ENCODE measurements around the gene COL15A1.

COL15A1 gene

GRCh38 chr9:98902925-98903324, 40.8 kb upstream of the COL15A1 start:
- H3K4me2 ChIP-seq (ENCODE audit: low read length): no peak overlapping the region
- no peaks in the 10 kb centered on the region for H3K4me1 ChIP-seq (ENCODE audit: control insufficient read depth, low read length)
- no peaks in the 10 kb centered on the region for H3K79me2 ChIP-seq (ENCODE audit: control insufficient read depth, low read length)
- H3K9me2 ChIP-seq (replicated peaks; ENCODE audit: control insufficient read depth, low read length): no peaks in the 10 kb centered on the region
- H3K27me3 ChIP-seq (ENCODE audit: control insufficient read depth, low read length): peaks cover 2% of the 10 kb centered on the region; the same call in 1 of the 2 replicates
- H3F3A ChIP-seq (ENCODE audit: control insufficient read depth, insufficient read depth): no peaks in the 10 kb centered on the region
- H3K36me3 ChIP-seq (ENCODE audit: control insufficient read depth, low read length): no peaks in the 10 kb centered on the region
- H4K20me1 ChIP-seq (ENCODE audit: control insufficient read depth, insufficient read depth, low read depth, low read length): no peaks in the 10 kb centered on the region
- TF ChIP-seq, protein P1, sequence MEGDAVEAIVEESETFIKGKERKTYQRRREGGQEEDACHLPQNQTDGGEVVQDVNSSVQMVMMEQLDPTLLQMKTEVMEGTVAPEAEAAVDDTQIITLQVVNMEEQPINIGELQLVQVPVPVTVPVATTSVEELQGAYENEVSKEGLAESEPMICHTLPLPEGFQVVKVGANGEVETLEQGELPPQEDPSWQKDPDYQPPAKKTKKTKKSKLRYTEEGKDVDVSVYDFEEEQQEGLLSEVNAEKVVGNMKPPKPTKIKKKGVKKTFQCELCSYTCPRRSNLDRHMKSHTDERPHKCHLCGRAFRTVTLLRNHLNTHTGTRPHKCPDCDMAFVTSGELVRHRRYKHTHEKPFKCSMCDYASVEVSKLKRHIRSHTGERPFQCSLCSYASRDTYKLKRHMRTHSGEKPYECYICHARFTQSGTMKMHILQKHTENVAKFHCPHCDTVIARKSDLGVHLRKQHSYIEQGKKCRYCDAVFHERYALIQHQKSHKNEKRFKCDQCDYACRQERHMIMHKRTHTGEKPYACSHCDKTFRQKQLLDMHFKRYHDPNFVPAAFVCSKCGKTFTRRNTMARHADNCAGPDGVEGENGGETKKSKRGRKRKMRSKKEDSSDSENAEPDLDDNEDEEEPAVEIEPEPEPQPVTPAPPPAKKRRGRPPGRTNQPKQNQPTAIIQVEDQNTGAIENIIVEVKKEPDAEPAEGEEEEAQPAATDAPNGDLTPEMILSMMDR (IDR thresholded peaks at IDR 0.05; ENCODE audit: low read depth, low read length, poor library complexity, severe bottlenecking): no peak
- TF ChIP-seq EZH2phosphoT487 (IDR thresholded peaks at IDR 0.05; ENCODE audit: borderline replicate concordance, low read length): no peak
- no peaks in the 10 kb centered on the region for H3K9me3 ChIP-seq (ENCODE audit: control insufficient read depth, insufficient read depth, low read length)
- no peak overlapping the region for H3K4me3 ChIP-seq (ENCODE audit: low read length)
- no peak overlapping the region for H3K27ac ChIP-seq (ENCODE audit: low read depth, low read length)

- Histone ChIP-seq H3K4me3 (ENCODE audit: low read length) (no peak overlapping the region), H4K20me1 (ENCODE audit: control insufficient read depth, insufficient read depth, low read depth, low read length) (no peaks in the 10 kb centered on the region), H3K79me2 (ENCODE audit: control insufficient read depth, low read length) (no peaks in the 10 kb centered on the region), H3K9me2 (replicated peaks; ENCODE audit: control insufficient read depth, low read length) (no peaks in the 10 kb centered on the region), H3F3A (ENCODE audit: control insufficient read depth, insufficient read depth) (no peaks in the 10 kb centered on the region), H3K27me3 (ENCODE audit: control insufficient read depth, low read length) (peaks cover 2% of the 10 kb centered on the region; the same call in 1 of the 2 replicates), H3K4me1 (ENCODE audit: control insufficient read depth, low read length) (no peaks in the 10 kb centered on the region), H3K4me2 (ENCODE audit: low read length) (no peak overlapping the region), H3K36me3 (ENCODE audit: control insufficient read depth, low read length) (no peaks in the 10 kb centered on the region), H3K27ac (ENCODE audit: low read depth, low read length) (no peak overlapping the region), H3K9me3 (ENCODE audit: control insufficient read depth, insufficient read depth, low read length) (no peaks in the 10 kb centered on the region)
- TF ChIP-seq, protein P1 (IDR thresholded peaks at IDR 0.05; ENCODE audit: low read depth, low read length, poor library complexity, severe bottlenecking): no peak
- no peak for TF ChIP-seq EZH2phosphoT487 (IDR thresholded peaks at IDR 0.05; ENCODE audit: borderline replicate concordance, low read length)
Measured at GRCh38 chr9:98903961-98904411, 39.7 kb upstream of the COL15A1 start.

GRCh38 chr9:98905015-98905414, 38.7 kb upstream of the COL15A1 start:
- TF ChIP-seq, protein P1 (IDR thresholded peaks at IDR 0.05; ENCODE audit: low read depth, low read length, poor library complexity, severe bottlenecking): no peak
- TF ChIP-seq EZH2phosphoT487 (IDR thresholded peaks at IDR 0.05; ENCODE audit: borderline replicate concordance, low read length): no peak
- Histone ChIP-seq H3K4me2 (ENCODE audit: low read length) (no peak overlapping the region), H3K4me1 (ENCODE audit: control insufficient read depth, low read length) (no peaks in the 10 kb centered on the region), H3F3A (ENCODE audit: control insufficient read depth, insufficient read depth) (no peaks in the 10 kb centered on the region), H3K36me3 (ENCODE audit: control insufficient read depth, low read length) (no peaks in the 10 kb centered on the region), H4K20me1 (ENCODE audit: control insufficient read depth, insufficient read depth, low read depth, low read length) (no peaks in the 10 kb centered on the region), H3K9me2 (replicated peaks; ENCODE audit: control insufficient read depth, low read length) (no peaks in the 10 kb centered on the region), H3K9me3 (ENCODE audit: control insufficient read depth, insufficient read depth, low read length) (no peaks in the 10 kb centered on the region), H3K79me2 (ENCODE audit: control insufficient read depth, low read length) (no peaks in the 10 kb centered on the region), H3K27me3 (ENCODE audit: control insufficient read depth, low read length) (no peaks in the 10 kb centered on the region), H3K4me3 (ENCODE audit: low read length) (no peak overlapping the region), H3K27ac (ENCODE audit: low read depth, low read length) (no peak overlapping the region)
